ENCODE data around the gene TECR. TPM values are rescaled to one million over a fixed set of nuclear protein-coding genes. Genes with fewer than 3 reads are reported as not detected.
"Not testable (repeated sequence)": the region's sequence is repeated elsewhere in the genome, so short reads cannot be mapped to it uniquely, and the experiment has no call there.

Gene TECR
- total RNA-seq, 2 experiments from 2014 or later = 171 to 178 TPM

GRCh38 chr19:14496834-14497227, 32.6 kb upstream of the TECR start:
- ChIA-PET CTCF (interaction anchor here (1.2 to 4.5 kb wide), 4 partner anchors 9 to 360 kb away, joined by 3 to 35 read pairs (median 7); partner anchors contain the start of gene ASF1B), POLR2A (interaction anchor here (0.7 to 16.0 kb wide), 5 partner anchors 9 to 64 kb away, joined by 3 to 316 read pairs (median 5); partner anchors contain the start of genes DNAJB1 and PKN1)
- Mint-ChIP-seq H3K4me3 (peak overlapping the region; percentile 67), H3K9me3 (no peaks in the 10 kb centered on the region), H3K36me3 (ENCODE audit: low read depth) (peaks cover 9% of the 10 kb centered on the region), H3K27me3 (peaks cover 3% of the 10 kb centered on the region), H3K4me1 (peaks cover 25% of the 10 kb centered on the region), H3K27ac (no peak overlapping the region)
- no peak for DNase-seq

DNA sequence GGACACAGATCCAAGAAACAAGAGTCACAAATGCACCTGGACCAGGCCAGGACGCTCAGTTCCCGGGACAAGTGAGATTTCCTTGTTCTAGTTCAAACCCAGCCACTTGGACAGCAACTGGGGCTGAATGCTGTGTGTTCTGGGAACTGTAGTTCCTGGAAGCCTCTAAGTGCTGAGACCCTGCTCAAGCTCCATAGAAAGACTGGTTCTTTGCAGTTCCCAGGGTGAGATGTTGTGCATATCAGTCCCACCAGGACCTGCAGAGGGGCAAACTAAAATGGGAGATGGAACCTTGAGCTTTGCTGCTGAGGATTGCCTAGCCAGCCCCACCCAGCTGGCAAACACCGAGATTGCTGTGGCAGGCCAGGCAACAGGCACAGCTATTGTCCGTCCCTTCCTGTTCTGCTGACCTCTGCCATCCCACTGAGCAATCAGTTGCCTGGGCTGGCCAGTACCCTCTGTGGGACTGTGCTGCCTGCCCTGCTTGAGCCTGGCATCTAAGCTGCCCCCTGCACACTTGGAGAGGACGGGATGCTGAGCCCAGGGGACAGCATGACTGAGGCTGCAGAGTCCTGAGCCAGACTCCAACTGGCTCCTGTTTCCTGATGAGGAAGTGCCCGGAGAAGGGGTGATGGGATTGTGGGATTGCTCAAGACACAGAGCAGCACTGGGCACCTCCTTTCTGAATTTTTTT, 32.0 kb upstream of the TECR start:
- peaks cover 9% of the 10 kb centered on the region for H3K36me3 Mint-ChIP-seq (ENCODE audit: low read depth)
- peaks cover 3% of the 10 kb centered on the region for H3K27me3 Mint-ChIP-seq
- POLR2A ChIA-PET = interaction anchor here (1.9 to 16.0 kb wide), 3 partner anchors 9 to 23 kb away, joined by 10 to 316 read pairs (median 14); partner anchors contain the start of gene DNAJB1
- no peak for DNase-seq
- H3K9me3 Mint-ChIP-seq = no peaks in the 10 kb centered on the region
- H3K4me1 Mint-ChIP-seq = peaks cover 25% of the 10 kb centered on the region
- H3K4me3 Mint-ChIP-seq = peak overlapping the region; percentile 67
- CTCF ChIA-PET = interaction anchor here (0.6 to 4.5 kb wide), 4 partner anchors 8 to 361 kb away, joined by 3 to 35 read pairs (median 6); partner anchors contain the start of gene ASF1B
- no peak overlapping the region for H3K27ac Mint-ChIP-seq

DNA sequence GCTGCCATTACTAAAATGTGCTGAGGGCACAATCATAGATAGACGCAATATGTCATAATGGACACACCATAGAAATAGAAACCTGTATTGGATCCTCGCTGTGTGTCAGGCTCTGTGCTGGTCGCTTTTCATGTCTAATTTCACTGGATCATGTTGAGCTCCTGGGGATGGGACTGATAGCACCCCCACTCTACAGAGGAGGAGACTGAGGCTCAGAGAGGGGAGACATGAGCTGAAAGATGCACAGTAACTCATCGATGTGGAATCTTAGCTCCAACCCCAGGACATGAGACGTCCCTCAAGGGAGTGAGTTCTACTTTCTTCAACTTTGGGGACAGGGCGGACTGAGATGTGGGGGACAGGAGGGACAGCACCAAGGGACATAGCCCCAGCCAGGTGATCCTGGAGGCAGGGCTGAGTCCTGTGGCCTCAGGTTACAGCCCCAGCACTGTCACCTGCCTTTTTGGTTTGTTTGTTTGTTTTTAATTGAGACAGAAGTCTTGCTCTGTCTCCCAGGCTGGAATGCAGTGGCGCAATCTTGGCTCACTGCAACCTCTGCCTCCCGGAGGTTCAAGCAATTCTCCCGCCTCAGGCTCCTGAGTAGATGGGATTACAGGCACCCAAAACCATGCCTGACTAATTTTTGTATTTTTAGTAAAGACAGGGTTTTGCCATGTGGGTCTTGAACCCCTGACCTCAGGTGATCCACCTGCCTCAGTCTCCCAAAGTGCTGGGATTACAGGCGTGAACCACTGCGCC, 26.9 kb upstream of the TECR start:
- POLR2A ChIA-PET = interaction anchor here (16.0 kb wide), 1 partner anchor 17 kb away, joined by 316 read pairs; the partner anchor contains the start of gene DNAJB1
- H3K4me1 Mint-ChIP-seq = peaks cover 26% of the 10 kb centered on the region
- peaks cover 2% of the 10 kb centered on the region for H3K27me3 Mint-ChIP-seq
- H3K27ac Mint-ChIP-seq = no peak overlapping the region
- H3K9me3 Mint-ChIP-seq = no peaks in the 10 kb centered on the region
- no peak for DNase-seq
- H3K4me3 Mint-ChIP-seq = no peak overlapping the region
- CTCF ChIA-PET = interaction anchor here (0.9 to 1.6 kb wide), 3 partner anchors 24 to 54 kb away, joined by 3 to 4 read pairs (median 3); partner anchors contain the start of gene PTGER1
- H3K36me3 Mint-ChIP-seq (ENCODE audit: low read depth) = no peaks in the 10 kb centered on the region

DNA sequence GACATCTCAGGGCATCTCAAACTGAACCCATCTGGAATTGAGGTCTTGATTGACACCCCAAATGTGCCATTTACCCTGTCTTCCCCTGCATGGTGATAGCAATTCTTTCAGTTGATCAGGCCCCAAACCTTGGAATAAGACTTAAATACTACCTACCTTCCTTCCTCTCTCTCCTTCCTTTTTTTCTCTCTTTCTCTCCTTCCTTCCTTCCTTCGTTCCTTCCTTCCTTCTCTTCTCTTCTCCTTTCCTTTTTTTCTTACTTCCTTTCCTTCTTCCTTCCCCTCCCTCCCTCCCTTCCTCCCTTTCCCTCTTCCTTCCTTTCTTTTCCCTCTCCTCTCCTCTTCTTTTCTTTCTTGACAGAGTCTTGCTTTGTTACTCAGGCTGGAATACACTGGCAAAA, 26.1 kb upstream of the TECR start:
- no peaks in the 10 kb centered on the region for H3K9me3 Mint-ChIP-seq
- H3K4me3 Mint-ChIP-seq = no peak overlapping the region
- H3K4me1 Mint-ChIP-seq = peaks cover 31% of the 10 kb centered on the region
- no peaks in the 10 kb centered on the region for H3K36me3 Mint-ChIP-seq (ENCODE audit: low read depth)
- DNase-seq = no peak
- ChIA-PET CTCF (interaction anchor here (0.7 to 4.7 kb wide), 10 partner anchors 14 to 444 kb away, joined by 3 to 39 read pairs (median 4); partner anchors contain the start of genes ASF1B and DNAJB1), POLR2A (interaction anchor here (1.1 to 16.0 kb wide), 3 partner anchors 17 to 122 kb away, joined by 3 to 316 read pairs (median 3); partner anchors contain the start of genes ADGRE5 and DNAJB1)
- H3K27ac Mint-ChIP-seq = no peak overlapping the region
- H3K27me3 Mint-ChIP-seq = peaks cover 2% of the 10 kb centered on the region

DNA sequence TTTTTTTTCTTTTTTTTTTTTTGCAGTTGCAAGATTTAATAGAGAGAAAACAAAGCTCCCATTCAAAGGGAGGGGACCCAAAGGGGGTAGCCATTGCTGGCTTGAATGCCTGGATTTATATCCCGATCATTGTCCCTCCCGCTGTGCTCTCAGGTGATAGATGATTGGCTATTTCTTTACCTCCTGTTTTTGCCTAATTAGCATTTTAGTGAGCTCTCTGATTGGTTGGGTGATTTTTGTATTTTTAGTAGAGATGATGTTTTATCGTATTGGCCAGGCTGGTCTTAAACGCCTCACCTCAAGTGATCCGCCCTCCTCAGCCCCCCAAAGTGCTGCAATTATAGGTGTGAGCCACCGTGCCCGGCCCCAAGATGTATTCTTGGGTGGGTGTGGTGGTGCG, 24.8 kb upstream of the TECR start:
- H3K9me3 Mint-ChIP-seq; DNase-seq; H3K4me3 Mint-ChIP-seq; H3K27ac Mint-ChIP-seq; H3K36me3 Mint-ChIP-seq (ENCODE audit: low read depth); H3K27me3 Mint-ChIP-seq: not testable (repeated sequence)
- ChIA-PET POLR2A (interaction anchor here (1.1 to 16.0 kb wide), 3 partner anchors 15 to 124 kb away, joined by 3 to 316 read pairs (median 3); partner anchors contain the start of genes ADGRE5 and DNAJB1), CTCF (interaction anchor here (0.7 to 4.7 kb wide), 12 partner anchors 8 to 446 kb away, joined by 3 to 39 read pairs (median 4); partner anchors contain the start of genes DNAJB1 and GIPC1)
- peaks cover 37% of the 10 kb centered on the region for H3K4me1 Mint-ChIP-seq

- Mint-ChIP-seq H3K4me3 (no peak overlapping the region), H3K9me3 (no peaks in the 10 kb centered on the region), H3K4me1 (peaks cover 44% of the 10 kb centered on the region), H3K36me3 (ENCODE audit: low read depth) (no peaks in the 10 kb centered on the region), H3K27ac (peak overlapping the region; percentile 57), H3K27me3 (peaks cover 2% of the 10 kb centered on the region)
- DNase-seq = peak; percentile 79
- ChIA-PET POLR2A (interaction anchor here (0.6 to 16.0 kb wide), 7 partner anchors 7 to 371 kb away, joined by 3 to 316 read pairs (median 5); partner anchors contain the start of genes DNAJB1 and GIPC1), CTCF (interaction anchor here (0.8 to 4.7 kb wide), 10 partner anchors 9 to 187 kb away, joined by 3 to 39 read pairs (median 7); partner anchors contain the start of genes DNAJB1 and GIPC1)
Observed at GRCh38 chr19:14505488-14506239, 23.7 kb upstream of the TECR start.

DNA sequence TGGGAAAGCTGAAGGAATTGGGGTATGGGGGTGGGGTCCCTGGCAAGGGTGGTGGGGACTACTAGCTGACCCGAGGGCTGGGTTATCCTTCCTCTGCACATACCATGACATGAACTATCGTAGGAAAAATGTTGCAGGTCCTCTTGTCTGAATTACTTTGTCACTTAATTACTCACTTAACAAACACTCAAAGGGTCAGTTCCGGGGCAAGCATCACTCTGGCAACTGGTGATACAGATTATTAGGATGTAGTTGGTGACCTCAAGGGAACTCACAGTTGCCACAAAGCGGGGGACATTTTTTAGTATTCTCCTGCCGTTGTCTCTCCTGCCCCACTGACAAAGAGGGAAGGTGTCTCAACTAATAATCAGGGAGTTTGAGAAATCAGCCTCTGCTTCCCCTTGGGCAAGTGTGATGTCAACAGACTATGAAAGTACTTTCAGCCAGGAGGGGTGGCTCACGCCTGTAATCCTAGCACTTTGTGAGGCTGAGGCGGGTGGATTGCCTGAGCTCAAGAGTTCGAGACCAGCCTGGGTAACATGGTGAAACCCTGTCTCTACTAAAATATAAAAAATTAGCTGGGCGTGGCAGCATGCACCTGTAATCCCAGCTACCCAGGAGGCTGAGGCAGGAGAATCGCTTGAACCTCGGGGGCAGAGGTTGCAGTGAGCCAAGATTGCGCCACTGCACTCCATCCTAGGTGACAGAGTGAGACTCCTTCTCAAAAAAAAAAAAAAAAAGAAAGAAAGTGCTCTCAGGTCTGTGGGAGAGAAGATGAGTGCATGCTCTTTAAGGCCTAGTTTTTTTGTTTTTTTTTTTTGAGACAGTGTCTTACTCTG, 21.5 kb upstream of the TECR start:
- DNase-seq = no peak
- H3K9me3 Mint-ChIP-seq = no peaks in the 10 kb centered on the region
- peaks cover 52% of the 10 kb centered on the region for H3K4me1 Mint-ChIP-seq
- CTCF ChIA-PET = interaction anchor here (0.5 to 4.7 kb wide), 7 partner anchors 9 to 1242 kb away, joined by 3 to 39 read pairs (median 5); partner anchors contain the start of genes DNAJB1 and GIPC1
- peak overlapping the region; percentile 62 for H3K27ac Mint-ChIP-seq
- peaks cover 2% of the 10 kb centered on the region for H3K27me3 Mint-ChIP-seq
- POLR2A ChIA-PET = interaction anchor here (0.6 to 16.0 kb wide), 7 partner anchors 10 to 128 kb away, joined by 3 to 316 read pairs (median 5); partner anchors contain the start of genes DNAJB1 and GIPC1
- no peak overlapping the region for H3K4me3 Mint-ChIP-seq
- no peaks in the 10 kb centered on the region for H3K36me3 Mint-ChIP-seq (ENCODE audit: low read depth)

DNA sequence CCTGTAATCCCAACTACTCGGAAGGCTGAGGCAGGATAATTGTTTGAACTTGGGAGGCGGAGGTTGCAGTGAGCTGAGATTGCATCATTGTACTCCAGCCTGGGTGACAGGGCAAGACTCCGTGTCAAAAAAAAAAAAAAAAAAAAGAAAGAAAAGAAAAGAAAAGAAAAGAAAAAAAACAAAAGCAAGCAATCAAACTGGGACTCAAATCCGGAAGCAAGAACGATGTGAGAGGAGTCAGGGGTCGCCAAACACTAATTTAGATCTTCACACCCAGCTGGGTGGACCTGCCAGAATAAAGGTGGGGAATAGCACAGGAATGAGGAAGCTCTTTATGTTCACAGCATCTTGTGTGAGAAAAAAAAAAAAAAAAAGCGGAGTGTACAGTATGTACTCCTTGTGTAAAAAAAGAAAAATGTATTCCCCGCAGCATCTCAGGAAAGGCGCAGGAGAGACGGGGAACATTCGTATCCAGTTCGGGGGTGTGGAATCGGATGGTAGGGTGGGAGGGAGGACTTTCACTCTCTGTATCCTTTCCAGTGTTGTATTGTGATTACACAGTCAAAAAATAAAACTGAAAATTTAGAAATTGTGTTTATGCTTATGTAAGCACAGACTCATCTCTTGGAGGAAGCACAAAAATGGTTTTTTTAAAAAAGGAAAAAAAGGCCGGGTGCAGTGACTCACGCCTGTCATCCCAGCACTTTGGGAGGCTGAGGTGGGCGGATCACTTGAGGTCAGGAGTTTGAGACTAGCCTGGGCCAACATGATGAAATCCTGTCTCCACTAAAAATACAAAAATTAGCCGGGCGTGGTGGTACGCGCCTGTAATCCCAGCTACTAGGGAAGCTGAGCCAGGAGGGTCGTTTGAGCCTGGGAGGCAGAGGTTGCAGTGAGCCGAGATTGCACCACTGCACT, 18.8 kb upstream of the TECR start:
- CTCF ChIA-PET = interaction anchor here (0.7 kb wide), 2 partner anchors 106 to 488 kb away, joined by 3 read pairs; no protein-coding TSS in a partner anchor
- no peak overlapping the region for H3K4me3 Mint-ChIP-seq
- POLR2A ChIA-PET = interaction anchor here (1.6 to 16.0 kb wide), 2 partner anchors 9 to 11 kb away, joined by 4 to 316 read pairs; partner anchors contain the start of gene DNAJB1
- peaks cover 57% of the 10 kb centered on the region for H3K4me1 Mint-ChIP-seq
- H3K27me3 Mint-ChIP-seq = no peaks in the 10 kb centered on the region
- no peak for DNase-seq
- no peaks in the 10 kb centered on the region for H3K9me3 Mint-ChIP-seq
- no peak overlapping the region for H3K27ac Mint-ChIP-seq
- peaks cover 20% of the 10 kb centered on the region for H3K36me3 Mint-ChIP-seq (ENCODE audit: low read depth)

DNA sequence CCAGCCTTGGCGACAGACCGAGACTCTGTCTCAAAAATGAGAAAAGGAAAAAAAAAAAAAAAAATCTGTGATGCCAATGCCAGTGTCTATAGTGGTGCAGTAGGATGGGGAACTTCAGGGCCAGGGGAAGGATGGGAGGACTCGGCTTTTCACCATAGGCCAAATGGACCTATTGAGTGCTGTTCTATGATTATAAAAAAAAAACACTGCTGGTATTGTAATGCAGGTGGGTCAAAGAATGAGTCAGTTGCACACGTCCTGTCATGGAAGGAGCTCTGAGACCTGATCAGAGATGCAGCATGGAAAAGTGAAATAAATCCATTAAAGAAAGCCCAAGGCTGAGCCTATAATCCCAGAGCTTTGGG, 18.2 kb upstream of the TECR start:
- POLR2A ChIA-PET = interaction anchor here (0.6 to 1.6 kb wide), 2 partner anchors 10 to 136 kb away, joined by 3 to 4 read pairs; no protein-coding TSS in a partner anchor
- DNase-seq = no peak
- Mint-ChIP-seq H3K4me1 (peaks cover 57% of the 10 kb centered on the region), H3K27ac (no peak overlapping the region), H3K9me3 (no peaks in the 10 kb centered on the region), H3K36me3 (ENCODE audit: low read depth) (peaks cover 27% of the 10 kb centered on the region), H3K4me3 (no peak overlapping the region), H3K27me3 (no peaks in the 10 kb centered on the region)
- CTCF ChIA-PET = no interaction called here

DNA sequence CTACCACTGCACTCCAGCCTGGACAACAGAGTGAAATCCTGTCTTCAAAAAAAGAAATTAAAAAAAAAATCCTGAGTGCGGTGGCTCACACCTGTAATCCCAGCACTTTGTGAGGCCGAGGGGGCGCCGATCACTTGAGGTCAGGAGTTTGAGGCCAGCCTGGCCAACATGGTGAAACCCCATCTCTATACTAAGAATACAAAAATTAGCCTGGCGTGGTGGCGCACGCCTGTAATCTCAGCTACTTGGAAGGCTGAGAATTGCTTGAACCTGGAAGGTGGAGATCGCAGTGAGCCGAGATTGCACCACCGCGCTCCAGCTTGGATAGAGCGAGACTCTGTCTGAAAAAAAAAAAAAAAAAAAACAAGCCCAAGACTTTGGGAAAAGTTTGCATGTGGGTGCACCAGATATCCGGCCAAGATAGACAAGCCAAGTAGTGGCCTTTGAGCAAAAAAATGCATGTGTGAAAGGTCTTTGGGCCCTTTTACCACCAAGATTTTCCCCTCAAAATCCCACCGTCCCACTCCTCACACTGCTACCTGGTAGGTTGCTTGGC, 16.9 kb upstream of the TECR start:
- no peaks in the 10 kb centered on the region for H3K27me3 Mint-ChIP-seq
- H3K4me3 Mint-ChIP-seq = no peak overlapping the region
- H3K4me1 Mint-ChIP-seq = peaks cover 50% of the 10 kb centered on the region
- H3K9me3 Mint-ChIP-seq = no peaks in the 10 kb centered on the region
- H3K27ac Mint-ChIP-seq = no peak overlapping the region
- ChIA-PET POLR2A (interaction anchor here (1.6 kb wide), 1 partner anchor 9 kb away, joined by 4 read pairs; no protein-coding TSS in a partner anchor), CTCF (interaction anchor here (0.9 kb wide), 1 partner anchor 8 kb away, joined by 3 read pairs; no protein-coding TSS in a partner anchor)
- peaks cover 39% of the 10 kb centered on the region for H3K36me3 Mint-ChIP-seq (ENCODE audit: low read depth)
- no peak for DNase-seq

Measured in activated CD4-positive, alpha-beta memory T cell treated with anti-CD3 and anti-CD28 coated beads, Interleukin-2, amount 10 ng/mL, durations not matched to agents 7 days and 5 days (primary cell).